NCI-H748 (cell line): ENCODE results near the gene VDR.
"Not testable (repeated sequence)": the region's sequence is repeated elsewhere in the genome, so short reads cannot be mapped to it uniquely, and the experiment has no call there.

Source experiments
- DNase-seq: peaks from one replicate; lab custom pipeline; 2025; ENCODE audit not compliant: unreplicated experiment; lab: John Stamatoyannopoulos, UW

Gene VDR

DNA sequence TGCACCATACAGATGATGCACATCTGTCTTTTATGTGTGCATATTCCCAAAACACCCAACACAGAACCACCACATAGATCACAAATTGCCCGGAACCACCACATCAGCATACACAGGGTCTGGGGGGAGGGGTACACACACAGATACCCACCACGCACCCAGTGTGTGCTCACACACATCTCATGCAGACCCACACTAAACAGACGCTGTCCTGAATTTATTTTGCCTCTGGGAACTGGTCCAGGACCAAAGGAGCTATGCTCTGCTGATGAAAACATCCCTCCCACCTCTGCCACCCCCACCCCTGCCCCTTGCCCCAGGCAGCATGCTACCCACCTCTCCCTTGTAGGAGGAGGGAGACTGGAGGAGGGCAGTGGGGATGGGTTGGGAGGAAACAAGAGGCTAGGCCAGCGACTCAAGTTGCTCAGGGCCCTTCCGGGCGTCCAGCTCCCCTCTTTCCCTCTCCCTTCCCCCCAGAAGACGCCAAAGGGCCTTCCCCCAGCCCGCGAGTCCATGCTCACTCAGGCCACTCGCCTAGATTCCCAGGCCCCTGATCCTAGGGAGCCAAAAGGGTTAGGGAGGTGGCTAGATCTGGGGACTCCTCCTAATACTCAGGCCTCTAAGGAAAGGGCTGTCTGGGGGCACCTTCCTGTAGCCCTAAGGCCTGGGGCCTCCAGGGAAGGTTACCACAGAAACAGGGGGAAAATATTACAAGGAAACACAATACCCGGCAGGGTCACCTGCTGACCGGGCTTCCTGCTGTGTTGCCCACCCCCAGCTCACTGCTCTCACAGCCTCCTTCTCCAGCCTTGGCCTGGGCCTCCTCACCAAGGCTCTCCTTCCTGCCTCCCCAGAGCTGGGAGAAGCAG lies 88.2 kb downstream of the VDR start:
- no peak for DNase-seq

DNA sequence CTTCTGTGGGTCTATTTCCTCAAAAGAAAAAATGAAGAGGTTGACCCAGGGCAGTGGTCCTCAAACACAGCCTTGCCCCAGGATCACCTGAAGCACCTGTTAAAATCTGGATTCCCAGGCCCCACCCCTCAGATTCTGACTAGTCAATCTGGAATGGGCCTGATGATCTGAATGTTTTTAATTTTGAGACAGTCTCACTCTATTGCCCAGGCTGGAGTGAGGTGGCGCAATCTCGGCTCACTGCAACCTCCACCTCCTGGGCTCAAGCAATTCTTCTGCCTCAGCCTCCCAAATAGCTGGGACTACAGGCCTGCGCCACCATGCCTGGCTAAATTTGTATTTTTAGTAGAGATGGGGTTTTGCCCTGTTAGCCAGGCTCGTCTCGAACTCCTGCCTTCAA lies 89.3 kb downstream of the VDR start:
- DNase-seq, result not testable (repeated sequence)

DNA sequence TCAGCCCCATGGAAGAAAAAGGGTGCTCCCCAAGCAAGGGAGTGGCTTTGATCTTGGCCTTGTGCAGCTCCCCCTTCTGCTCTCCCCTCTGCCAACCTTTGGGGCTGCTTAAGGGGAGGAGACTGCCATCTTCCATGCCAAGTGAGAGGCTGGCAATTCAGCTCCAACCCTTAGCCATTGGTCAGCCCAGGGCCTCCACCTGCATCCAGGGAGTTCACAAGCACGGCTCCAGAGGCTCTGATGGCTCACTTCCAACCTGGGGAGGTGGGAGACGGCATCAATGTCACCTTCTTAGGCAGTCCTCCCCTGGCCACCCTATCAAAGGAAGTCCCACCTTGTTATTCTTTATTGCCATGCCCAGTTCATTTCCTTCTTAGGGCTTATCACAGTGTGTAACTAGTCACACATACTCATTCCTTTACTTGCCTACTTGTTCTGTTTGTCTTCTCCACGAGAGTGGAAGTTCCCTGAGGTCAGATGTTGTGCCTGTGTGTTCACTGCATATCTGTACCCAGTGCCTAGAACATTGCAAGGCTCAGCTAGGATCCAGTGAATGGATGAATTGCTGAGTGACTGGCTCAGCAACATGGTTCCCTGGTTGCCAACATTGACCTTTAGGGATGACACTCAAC lies 90.1 kb downstream of the VDR start:
- DNase-seq, result no peak

DNA sequence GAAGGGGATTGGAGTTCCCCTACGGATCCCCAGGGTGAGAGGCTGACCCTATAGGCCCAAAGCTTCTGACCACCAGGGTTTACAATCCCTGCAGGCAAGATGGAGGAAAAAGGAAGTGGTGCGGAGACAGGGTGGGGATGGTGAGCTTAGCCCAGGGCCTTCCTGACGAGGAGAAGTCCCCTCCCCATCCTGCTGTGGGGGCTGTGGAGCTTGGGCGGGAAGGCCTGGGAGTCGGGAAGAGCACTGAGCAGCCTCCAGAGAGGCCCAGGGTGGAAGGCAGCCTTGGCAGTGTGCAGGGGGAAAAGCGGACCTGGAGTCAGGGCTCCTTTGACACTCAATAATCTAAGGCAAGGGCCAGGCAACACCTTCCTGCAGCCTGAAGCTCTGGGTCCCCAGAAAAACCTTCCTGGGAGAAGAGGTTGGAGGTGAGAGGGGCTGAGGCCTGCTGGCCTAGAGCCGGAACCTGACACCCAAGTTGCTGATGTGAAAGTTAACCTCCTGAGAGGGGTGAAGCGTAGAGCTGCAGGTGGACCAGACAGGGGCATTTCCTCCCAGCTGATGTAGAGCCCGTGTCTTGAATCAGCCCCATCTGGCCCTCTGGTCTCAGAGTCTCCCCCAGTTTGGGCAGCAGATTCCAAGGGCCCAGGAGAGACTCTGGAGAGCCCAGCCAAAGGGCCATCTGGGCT lies 91.1 kb downstream of the VDR start:
- no peak for DNase-seq

DNA sequence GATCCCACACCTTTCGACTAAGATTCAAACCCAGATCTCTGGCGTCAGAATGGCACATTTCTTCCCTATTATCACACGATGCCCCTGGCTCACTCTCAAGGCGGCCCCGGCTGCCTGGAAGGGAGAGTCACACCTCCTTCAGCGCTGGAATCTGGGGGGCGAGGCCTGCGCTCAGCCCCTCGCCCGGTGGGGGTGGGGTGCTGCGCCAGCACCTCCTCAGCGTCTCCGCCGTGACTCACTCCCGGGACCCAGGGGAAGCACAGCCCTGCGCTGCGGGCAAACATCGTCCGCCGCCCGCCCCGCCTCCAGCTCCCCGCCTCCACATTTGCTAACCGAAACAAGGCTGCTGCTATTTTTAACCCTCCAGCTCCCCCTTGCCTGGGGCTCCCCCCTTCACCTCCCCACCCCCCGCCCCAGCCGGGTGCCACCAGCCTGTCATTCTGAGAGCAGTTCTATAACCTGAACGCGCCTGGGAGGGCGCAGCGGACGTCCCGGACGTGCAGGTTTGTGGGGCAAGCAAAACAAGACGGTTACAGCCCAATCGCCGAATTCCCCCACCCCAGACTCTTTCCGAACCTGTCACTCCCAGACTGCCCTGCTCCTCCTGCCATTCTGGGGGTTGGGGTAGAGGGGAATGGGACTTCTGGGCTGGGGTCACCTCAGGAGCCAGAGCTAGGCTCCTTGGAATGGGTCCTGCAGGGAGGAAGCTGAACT lies 91.8 kb downstream of the VDR start:
- DNase-seq, result no peak

DNA sequence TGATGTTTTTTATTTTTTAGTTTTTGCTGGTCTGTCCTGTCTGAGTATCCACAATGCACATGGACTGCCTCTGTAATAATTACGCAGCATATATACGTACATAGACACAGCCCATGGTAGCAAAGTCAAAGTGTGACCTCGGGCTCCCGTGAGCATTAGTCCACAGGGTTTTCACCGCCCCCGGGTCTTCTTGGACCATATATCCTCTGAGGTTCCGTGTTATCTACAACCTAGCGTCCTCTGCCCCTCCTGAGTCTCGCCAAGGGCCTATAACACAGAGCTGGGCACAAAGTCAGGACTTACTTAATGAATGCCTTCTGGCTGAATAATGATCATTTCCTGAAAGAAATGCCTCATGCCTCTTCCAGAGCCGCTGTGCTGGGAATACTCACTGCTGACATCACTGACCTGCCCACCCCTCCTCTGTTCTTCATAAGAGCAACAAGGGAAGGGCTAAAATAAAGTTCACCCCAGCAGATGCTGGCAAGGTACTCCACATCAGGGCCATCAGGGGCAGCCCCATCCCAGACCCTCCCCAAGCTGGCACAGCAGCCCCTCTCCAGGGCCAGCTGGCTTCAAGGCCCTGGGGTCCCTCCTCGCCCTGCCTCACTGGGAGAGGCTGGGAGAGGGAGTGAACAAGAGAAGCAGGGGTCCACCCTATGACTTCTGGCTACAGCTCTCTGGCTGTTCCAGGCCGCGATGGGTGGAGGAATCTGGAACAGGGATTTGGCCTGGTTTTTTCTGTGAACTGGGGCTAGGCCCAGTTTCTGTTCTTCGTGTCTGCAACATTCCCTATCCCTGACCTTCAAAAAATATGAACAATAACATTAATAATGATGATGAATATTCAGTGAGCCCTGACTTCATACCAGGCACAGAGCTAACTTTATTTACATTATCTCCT lies 93.0 kb downstream of the VDR start:
- no peak for DNase-seq

DNA sequence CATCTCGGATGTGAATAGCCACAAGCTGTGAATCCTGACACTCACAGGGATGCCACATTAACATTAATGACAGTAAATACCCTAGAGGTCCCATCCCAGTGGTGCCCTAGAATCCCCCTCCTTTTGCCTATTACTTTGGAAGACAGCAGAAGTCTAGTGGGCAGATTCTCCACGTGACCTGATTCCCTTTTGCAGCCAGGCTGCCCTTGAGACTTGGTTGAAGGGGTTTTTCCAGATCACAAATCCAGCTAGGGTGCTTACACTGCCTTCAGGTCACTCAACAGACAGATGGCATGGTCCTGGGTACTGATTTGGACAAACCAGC lies 93.8 kb downstream of the VDR start:
- no peak for DNase-seq

DNA sequence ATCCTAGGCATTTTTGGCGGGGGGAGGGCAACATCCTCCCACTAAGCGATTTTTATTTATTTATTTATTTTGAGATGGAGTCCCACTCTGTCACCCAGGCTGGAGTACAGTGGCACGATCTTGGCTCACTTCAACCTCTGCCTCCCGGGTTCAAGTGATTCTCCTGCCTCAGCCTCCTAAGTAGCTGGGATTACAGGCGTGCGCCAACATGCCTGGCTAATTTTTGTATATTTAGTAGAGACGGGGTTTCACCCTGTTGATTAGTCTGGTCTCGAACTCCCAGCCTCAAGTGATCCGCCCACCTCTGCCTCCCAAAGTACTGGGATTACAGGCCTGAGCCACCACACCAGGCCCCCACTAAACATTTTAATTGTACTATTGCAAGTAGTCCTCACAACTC lies 95.3 kb downstream of the VDR start:
- DNase-seq, result not testable (repeated sequence)

DNA sequence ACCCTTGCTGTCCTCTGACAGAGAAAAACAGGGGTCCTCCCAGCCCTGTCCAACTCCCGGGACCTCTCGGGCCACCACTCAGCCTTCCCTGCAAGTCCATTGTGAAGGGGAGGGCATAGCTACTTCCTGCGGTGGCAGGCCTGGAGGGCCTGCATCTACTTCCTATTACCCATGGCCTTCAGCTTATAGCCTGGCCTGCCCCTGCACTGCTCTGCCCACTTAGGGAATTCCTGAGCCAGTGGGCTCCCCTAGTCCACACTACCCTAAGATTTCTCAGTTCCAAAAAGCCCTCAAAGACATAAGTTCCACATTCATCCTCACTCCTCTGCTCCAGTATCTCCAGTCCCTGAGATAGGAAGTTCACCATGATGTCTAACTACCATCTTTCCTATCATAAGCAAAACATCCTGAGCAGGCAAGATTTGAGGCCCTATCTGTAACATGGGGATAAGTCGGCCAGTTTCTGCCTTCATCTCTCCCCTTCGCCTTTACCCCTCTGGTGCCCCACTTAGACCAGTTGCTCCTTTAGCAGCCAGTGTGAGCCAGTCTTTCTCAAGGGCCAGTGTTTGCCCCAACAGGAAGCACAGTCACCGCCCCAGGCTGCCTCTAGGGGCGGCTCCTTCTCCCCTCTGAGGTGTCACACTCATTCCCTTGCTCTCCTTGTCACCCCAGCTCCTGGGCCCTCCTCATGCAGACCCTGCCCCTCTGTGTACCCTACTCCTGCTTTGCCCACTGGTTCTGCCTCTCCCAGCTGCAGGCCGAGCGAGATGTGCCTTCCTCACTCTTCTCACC lies 96.0 kb downstream of the VDR start:
- DNase-seq, result no peak

DNA sequence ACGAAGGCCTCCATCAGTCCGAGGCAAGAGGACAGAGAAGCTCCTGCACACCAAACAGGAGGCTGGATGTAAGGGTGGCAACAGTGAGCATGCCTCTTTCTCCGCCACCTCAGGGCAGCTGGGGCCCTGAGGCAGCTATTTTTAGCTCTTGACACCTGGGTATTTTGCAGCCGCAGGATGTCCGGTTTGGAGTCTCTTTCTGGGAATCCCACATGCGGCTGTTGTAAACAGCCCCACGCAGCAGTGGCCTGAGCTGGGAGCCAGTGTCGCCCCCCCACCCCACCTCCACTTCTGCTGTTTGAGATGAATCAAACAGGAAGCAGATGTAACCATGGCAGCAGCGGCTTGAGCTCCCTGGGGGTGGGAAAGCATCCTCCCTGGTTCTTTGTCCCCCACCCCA lies 96.7 kb downstream of the VDR start:
- no peak for DNase-seq

DNA sequence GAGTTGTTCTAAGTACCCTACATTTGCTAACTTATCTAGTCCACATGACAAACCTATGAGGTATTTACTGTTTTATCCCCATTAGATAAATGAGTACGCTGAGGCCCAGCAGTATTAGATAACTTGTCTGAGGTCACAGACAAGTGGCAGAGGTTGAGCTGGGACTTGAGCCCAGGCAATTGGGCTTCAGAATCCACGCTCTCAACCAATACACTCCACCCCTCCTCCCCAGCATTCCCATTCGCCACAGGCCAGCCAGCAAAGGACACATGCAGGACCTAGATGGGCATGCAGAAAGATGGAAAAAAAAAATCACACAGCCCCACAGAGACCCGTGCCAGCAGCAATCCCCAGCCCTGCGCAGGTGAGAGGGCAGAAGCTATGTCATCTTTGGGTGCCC lies 97.5 kb downstream of the VDR start:
- DNase-seq, result no peak

DNA sequence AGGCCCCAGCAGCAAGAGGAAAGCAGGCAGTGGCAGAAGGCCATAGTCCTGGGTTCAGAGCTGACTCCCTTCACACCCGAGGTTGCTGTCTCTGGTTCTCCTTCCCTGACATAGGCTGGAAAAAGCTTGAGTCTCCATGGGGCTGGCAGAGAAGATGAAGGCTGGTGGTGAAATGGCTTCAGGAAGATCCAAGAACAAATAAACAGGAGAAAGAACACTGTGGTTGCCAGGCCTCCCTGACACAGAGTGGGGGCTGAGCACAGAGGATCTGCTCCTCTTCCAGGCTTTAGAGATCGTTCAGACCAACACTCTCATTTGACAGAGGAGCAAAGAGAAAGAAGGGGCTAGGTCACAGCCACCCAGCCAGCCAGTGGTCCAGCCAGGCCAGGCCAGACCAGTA lies 99.4 kb downstream of the VDR start:
- no peak for DNase-seq

DNA sequence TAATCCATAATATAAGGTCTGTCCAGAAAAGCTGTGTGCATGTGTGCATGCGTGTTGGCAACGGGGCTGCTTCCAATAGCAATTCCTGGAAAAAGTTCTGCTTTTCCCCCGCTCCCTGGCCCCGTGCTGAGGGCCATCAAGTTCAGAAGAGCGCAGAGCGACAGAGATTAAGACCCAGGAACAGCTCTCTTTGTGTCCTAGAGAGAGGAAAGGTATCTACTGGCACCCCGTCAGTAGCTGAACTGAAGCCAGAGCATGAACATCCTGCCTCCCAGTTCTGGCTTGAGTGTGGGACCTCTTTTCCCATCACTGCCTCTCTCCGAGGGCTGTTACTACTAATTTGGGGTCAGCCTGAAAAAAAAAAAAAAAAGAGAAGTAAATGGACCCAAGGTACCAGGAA lies 100.6 kb downstream of the VDR start:
- no peak for DNase-seq

DNA sequence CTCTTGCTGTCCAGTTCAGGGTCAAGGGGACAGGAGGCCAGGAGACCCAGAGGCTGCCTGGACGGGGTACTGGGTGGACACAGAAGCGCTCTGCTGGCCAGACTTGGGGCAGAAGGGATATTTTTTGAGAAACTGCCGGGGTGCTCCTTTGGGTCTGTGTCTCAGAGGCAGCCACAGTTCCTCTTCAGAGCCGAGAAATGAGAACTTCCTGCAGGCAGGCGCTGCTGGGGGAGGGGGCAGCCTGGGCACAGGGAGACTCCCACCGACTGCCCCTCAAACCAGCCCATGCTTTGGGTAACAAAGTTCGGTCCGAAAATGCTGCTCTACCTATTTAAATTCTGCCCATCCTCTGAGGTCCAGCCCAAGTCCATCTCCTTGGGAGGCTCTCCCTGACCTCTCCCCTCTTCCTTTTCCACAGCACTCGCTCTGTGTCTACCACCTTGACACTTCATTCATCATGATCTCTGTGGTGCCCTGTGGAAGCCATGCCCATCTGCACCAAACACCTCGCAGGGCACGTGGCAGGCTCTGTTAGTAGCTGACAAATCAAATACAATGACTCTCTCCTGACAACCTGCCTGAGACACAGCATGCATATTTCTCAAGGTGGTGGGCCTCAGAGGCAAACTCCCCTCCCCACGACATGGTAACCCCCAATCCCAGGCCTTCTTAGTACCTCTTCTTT lies 101.5 kb downstream of the VDR start:
- no peak for DNase-seq

DNA sequence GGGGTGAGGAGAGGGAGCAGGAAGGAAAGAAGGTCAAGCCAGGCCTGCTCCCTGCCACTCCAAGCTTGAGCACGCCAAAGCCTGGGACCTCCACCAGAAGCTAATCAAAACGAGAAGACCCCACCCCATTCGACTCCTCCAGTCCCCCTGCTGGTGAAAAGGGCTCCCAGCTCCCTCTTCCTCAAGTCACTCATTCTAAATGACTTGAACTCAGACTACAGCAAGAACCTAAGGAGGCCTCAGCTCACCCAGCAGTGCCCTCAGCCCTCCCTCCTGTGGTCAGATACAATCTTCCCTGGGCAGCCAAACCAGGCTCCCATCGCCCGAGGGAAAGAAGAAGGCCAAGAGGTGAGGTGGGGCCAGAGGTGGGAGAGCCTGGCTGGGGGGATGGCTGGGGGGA lies 102.5 kb downstream of the VDR start:
- no peak for DNase-seq

DNA sequence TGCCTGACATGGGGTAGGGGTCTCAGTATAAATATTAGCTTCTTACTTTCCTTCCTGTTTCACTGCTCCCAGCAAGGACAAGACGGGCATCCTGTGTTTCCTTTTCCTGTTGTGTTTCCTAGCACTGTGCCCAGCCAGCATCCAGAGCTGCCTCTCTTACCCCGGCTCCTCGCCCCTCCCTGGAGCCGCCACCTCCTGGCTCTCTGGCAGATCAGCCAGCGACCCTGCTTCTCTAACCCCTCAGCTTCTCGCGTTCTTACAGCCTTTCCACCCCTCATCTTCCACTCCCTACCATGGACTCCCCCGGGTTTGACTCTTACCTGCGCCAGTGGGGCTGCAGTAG lies 102.9 kb downstream of the VDR start:
- no peak for DNase-seq

DNA sequence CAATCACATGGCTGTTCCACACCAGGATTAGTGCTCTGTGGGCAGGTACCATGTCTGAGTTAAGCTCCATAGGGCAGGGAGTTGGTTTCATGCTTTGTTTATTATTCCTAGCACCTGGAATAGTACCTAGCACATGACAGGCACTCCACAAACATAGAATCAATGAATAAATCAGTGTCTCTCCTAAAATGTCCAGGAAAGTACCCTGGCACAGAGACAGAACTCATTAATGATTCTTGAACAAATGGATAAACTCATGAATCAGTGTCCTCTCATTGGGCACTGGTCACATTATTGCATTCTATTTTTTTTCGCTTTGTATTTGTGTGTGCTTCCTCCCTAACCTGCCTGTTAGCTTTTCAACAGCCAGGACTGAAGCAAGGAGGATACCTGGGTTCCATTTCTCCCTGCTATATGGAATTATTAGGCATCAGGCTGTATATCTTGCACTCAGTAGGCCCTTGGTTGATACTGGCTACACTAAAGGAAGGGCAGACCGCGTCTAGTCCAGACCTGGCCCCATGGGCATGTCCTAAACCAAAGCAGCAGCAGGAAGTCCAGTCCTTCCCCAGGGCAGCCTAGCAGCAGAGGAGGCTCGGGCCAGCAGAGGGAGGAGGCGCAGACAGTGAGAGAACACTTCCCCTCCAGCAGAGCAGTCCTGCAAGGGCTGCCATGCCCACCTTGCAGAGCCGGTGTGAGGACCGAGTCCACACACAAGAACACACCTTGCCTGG lies 103.5 kb downstream of the VDR start:
- DNase-seq, result no peak

DNA sequence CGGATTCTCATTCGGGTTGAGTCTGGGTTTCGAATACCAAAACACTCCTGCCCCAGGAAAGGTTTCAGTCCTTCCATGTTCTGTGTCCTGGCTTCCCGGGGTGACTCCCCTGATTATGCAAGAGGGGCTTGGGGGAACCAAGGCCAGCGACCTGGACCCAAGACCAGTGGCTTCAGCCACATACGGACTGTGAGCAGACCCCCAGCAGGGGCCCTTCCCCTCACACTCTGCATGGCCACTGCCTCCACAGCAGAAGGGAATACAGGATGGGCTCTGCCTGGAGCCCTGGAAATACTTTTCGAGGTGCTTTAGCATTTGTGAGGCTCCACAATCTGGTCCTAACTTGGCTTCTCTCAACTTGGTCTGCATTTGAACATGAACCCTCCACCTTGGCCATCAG lies 104.2 kb downstream of the VDR start:
- no peak for DNase-seq
